M059J (cell line): ENCODE measurements around the gene PRRC2B. TPM values are rescaled to one million over a fixed set of nuclear protein-coding genes. Genes with fewer than 3 reads are reported as not detected.
A peak's percentile ranks its signal among the peaks of the same experiment; 100 is the strongest.
"Not testable (repeated sequence)": the region's sequence is repeated elsewhere in the genome, so short reads cannot be mapped to it uniquely, and the experiment has no call there.

Source experiments
- DNase-seq: peaks from one replicate; pipeline ENCODE4 v3.0.0-alpha.2; 2012; ENCODE audit warnings: low read depth
- total RNA-seq: library from RNA; depleted of rRNA; stranded (reverse); fragments of >200 nt; shearing (Covaris generic); gene quantifications from 2 replicates; pipeline ENCODE4 v1.2.3, GENCODE V29; 2014

Gene PRRC2B
- total RNA-seq, 1 experiment from 2014 or later: 80.5 TPM

DNA sequence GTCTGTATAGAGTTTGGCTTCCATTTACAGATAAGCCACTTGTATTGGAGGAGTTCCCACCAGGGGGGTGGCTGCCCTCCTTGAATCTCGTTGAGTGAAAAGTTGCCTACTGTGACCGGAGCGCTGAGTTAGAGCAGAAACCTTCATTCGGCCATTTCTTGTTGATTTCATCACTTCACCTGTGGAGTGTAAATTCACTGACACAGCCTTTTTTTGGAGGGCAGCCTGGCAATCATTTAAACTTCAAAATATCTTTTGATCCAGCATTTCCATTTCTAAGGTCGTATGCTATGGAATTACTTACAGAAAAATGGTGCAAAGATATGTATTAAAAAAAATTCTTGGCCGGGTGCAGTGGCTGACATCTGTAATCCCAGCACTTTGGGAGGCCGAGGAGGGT lies 40.8 kb downstream of the PRRC2B start:
- DNase-seq: no peak

DNA sequence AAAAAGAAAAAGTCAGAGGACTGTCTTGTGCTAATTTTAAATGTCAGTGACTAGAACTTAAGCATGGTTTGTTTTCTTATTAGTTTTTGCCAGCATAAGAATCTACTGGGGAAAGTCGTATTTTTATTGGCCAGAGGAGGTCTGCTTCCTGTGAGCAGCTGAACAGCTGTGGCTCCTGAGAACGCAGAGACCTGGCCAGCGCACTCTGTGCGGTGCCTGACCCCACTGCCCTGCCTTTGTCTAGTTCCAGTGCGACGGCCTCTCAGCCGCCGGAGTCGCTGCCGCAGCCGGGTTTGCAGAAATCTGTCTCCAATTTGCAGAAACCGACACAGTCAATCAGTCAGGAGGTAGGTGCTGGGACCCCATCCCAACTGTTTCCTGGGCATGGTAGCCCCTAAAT lies 42.5 kb downstream of the PRRC2B start:
- no peak for DNase-seq

DNA sequence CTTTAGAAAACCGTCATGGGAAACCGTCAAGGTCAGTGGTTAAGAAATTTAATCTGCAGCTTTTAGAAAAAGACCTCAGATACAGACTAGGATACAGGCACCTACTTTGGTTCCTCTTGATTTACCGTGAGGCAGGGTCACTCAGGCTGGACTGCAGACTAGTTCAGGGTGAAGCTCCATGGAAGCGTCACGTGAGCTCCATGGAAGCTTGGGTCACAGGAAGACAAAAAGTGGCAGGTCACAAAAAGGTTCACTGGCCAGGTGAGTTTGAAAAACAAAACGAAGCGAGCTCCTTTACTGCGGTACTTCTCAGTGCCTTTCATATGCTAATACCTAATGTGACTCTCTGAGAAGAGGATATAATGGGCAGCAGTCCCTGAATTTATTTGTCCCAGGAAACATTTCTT lies 43.0 kb downstream of the PRRC2B start:
- DNase-seq: no peak

GRCh38 chr9:131438190-131438589 lies 44.3 kb downstream of the PRRC2B start:
- no peak for DNase-seq

- DNase-seq: no peak
Measured at GRCh38 chr9:131439224-131439623, 45.3 kb downstream of the PRRC2B start.

- DNase-seq: no peak
Measured at GRCh38 chr9:131441441-131441840, 47.6 kb downstream of the PRRC2B start.

DNA sequence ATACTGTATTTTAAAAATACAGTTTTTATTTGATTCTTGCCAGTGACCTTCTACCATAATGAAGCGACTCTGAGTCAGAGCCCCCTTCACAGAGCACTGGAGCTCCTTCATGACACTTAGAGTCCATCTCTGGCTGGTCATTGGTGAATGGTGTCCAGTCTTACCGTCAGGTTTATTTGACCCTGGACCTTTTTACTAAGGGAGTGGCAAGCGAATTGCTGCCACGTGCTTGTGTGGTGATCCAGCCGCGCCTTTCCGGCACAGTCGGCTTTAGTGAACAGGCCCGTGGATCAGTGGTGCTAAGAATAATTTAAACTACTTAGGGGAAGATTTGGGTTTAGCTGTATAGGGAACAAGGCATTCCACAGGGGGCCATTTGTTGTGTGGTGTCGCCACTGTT lies 48.5 kb downstream of the PRRC2B start:
- no peak for DNase-seq

DNA sequence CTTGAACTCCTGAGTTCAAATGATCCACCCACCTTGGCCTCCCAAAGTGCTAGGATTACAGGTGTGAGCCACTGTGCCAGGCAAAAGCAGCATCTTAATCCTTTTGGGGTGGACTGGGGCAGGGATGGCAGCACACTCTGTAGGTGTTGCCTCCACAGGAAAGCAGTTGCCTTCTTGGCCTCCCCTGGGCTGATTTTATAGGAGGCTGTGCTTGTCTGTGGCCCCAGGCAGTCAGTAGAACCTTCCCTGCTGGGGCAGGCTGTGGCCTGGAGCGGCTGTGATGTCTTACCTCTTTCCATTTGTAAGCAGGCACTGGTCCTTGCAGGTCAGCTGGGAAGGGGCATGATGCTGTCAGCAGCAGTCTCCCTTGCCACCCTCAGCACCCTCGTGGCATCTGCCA lies 49.8 kb downstream of the PRRC2B start:
- no peak for DNase-seq

GRCh38 chr9:131446276-131446675 lies 52.4 kb downstream of the PRRC2B start:
- DNase-seq: no peak

DNA sequence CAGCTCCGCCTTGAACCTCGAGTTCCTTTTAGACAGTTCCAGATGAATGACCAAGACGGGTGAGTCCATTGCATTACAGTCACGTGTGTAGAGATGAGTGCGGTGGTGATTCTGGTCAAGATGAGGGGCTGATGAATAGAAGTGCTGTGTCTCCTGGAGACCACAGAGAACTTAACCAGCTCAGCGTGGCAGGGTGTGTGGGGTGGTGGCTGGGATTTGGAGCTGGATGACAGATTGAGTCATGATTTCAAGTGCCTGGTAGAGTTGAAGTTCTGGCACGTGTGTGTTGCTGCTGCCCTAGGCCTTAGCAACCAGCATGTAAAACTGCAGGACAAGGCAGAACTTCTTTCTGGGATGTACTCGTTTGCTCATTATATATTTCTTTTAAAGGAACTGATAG lies 53.3 kb downstream of the PRRC2B start:
- DNase-seq: peak; percentile 14

GRCh38 chr9:131447600-131447999 lies 53.7 kb downstream of the PRRC2B start:
- no peak for DNase-seq

DNA sequence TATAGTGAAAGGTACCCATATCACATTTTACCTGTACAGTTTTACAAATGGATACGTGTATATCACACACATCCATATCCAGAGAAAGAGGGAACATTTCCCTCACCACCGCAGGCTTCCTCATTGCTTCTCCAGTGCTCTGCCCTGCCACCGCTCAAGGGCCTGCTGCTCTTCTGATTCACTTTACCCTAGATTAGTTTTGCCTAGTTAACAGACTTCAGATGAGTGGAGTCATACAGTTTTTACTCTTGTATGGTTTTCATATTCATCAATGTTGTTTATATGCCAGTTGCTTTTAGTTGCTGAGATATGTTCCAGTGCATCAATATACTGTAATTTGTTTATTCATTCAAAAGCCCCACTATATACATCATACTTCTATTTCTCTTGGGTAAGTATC lies 54.9 kb downstream of the PRRC2B start:
- DNase-seq: no peak

GRCh38 chr9:131449276-131449675 lies 55.4 kb downstream of the PRRC2B start:
- no peak for DNase-seq

GRCh38 chr9:131454028-131454427 lies 60.1 kb downstream of the PRRC2B start:
- DNase-seq: no peak

DNA sequence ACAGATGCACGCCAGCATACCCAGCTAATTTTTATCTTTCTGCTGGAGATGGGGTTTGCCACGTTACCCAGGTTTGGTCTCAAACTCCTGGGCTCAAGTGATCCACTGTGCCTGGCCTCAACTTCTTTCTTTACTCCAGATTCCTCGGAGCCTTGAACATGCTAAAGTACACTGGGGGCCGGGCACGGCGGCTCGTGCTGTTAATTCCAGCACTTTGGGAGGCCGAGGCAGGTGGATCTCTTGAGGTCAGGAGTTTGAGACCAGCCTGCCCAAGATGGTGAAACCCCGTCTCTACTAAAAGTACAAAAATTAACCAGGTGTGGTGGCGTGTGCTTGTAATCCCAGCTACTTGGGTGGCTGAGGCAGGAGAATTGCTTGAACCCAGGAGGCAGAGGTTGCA lies 61.8 kb downstream of the PRRC2B start:
- not testable (repeated sequence) for DNase-seq

- DNase-seq: no peak
Measured at GRCh38 chr9:131457746-131458145, 63.9 kb downstream of the PRRC2B start.

- DNase-seq: no peak
Measured at GRCh38 chr9:131459056-131459455, 65.2 kb downstream of the PRRC2B start.

DNA sequence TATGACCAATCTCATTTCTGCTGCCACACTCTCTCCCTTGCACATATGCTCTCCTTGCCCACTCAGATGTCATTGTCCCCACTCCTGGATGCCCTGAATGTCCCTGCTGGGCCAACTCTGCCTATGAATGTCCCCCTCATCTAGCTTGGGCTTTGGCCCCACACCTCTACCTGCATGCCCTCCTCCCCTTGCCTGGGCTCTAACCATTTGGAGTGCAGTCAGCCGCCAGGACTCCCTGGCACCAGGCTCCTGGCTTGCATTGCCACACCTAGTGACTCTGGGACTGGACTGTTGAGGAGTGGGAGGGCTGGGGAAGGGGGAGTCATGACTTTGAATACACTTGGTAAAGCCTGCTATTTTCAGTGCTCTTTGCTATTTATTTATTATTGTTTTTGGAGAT lies 67.3 kb downstream of the PRRC2B start:
- no peak for DNase-seq

DNA sequence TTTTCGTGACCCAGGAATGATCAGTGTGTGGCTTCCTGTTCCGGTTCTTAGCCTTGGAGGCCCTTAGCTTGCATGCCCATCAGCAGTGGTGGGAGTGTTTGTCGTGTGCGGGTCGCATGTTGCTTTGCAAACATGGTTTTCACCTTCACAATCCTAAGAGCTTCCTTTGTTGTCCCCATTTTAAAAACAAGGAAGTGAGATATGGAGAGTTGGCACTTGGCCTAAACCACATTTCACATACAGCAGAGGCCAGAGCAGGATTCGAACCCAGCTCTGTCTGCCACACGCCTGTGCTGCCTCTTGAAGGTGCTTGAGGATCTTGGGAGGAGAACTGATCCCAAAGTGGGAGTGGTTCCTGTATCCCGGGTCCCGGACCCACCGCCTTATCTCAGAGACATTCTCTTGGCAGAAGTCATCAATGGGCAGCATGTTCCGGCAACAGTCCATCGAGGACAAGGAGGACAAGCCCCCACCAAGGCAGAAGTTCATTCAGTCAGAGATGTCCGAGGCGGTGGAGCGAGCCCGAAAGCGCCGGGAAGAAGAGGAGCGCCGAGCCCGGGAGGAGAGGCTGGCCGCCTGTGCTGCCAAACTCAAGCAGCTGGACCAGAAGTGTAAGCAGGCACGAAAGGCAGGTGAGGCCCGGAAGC lies 70.6 kb downstream of the PRRC2B start:
- DNase-seq: no peak

GRCh38 chr9:131465401-131465800 lies 71.5 kb downstream of the PRRC2B start:
- no peak for DNase-seq

DNA sequence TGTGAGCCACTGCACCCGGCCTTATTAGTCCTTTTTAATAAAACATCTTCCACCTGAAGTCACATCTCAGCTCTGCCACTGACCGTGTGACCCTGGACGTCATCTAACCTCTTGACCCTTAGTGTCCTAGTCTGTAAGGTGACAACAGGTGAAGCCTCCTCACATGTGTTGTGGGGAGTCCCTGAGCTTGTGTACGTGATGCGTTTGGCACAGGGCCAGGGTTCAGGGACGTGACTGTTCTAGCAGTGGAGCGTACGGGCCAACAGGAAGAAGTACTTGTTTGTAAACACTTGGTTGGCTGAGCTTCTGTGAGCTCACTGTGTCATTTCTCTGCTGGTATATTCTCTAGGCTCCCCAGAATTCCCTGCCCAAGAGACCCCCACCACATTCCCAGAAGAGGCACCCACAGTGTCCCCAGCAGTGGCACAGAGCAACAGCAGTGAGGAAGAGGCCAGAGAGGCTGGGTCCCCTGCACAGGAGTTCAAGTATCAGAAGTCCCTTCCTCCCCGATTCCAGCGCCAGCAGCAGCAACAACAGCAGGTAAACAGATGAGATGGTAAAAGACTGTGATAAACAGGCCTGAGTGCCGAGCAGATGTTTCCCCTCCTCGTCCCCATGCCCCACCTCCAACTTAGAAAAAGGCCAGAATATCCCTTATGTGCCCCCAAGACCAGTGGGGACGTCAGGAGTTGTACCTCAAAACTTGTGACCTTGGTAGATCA lies 73.5 kb downstream of the PRRC2B start:
- no peak for DNase-seq

DNA sequence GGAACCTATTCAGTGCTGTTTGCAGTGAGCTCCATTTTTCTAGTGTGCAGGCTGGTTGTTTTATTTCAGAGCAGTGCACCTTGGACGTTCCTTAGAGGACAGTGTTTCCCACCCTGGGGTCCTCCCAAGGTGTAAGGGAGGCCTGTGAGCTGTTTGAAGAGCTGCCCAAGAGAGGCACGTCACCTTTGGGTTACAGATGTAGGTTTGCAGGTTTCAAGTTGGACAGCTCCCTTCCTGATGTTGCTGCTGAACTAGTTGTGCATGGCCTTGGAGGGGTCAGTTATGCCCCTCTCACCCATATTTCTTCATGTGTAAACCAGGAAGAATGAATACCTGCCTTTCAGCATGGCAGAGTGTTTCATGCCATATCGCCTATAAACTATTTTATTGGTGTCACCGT lies 74.1 kb downstream of the PRRC2B start:
- no peak for DNase-seq

GRCh38 chr9:131469356-131469755 lies 75.5 kb downstream of the PRRC2B start:
- DNase-seq: no peak

DNA sequence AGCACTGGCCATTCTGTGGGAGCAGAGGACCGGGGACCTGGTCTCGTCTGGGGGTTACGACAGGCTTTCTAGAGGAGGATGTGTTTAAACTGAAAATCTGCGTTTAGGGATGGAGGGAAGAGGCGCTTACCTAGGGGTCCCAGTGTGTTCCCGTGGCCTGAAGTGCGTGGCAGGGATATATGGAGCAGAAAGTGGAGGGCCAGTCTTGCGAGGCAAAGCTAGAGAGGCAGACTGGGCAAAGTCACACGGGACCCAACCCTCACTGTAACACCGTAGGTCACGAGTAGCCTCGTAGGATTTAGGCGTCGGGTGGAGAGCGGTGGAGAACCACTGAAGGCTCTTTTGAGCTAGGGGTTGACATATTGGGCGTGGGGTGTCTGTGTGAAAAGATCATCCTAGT lies 76.1 kb downstream of the PRRC2B start:
- no peak for DNase-seq
